Suppressor macrophage treated with lipopolysaccharide for 4 hours (primary cell): ENCODE data around the gene MAST4.
"Not testable (repeated sequence)": the region's sequence is repeated elsewhere in the genome, so short reads cannot be mapped to it uniquely, and the experiment has no call there.

Experiments
- DNase-seq: peaks from one replicate; pipeline ENCODE4 v3.0.0-alpha.2; 2020

The MAST4 gene

DNA sequence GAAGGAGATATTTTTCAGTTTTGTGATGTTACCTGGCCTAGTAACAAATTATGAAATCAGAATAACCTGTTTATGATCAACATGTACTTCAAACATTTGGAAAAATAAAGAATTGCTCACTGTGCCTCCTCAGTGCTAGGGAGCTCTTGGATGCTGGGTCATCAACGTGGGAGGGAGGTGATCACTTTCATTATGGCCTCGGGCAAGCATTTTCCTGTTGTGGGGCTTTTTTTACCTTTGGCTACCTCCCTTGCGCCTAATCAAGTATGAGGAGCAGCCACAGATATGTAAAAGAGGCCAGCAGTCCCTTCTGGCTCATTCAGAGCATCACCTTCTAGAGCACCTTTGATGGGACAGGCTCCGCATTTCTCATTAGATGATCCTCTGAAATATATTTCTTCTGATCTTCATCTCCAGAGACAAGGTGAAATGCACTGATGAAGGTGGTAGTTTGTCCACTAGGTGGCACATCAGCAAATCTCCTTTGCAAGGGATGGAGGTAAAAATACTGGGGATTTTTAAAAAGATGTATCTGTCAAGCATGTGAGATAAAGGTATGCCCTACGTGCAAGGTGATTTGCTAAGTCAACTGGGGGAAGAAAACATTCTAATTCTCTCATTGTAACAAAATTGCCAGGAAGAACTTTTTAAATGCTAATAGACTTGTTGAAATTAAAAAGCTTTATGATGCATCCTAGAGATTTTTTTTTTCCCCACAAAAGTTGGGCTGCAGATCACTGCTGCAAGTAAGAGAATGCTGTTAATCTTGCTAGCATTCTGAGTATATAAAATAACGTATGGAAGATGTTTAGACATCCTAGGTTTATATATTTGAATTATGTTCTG is 218.2 kb downstream of the MAST4 start:
- peak; percentile 56 for DNase-seq

DNA sequence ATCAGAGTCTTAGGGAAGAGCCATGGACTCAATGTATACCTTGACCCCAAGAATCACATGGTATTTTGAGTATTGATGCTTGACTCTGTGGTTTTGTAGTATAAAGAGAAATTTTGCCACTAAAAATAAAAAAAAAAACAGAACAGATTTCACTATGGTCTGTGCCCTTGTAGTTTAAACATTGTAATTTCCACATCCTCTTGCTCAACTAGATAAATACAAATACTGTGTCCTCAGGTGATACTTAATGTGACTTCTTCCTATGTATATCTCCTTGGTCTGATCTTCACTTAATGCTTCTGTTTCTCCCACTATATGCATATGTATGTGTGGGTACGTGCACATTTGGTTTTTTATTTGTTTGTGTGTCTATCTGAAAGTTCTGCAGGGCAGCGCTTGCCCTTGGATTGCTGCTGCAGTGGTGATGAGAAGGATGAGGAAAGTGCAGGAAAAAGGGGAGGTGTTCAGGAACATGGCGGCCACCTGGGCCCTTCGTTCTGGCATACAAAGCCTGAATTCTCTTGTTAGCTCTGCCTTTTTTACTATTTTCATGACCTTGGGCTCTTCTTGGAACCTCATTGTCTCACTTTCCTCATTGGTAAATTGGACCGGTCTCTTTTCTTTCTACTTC is 222.2 kb downstream of the MAST4 start:
- no peak for DNase-seq

DNA sequence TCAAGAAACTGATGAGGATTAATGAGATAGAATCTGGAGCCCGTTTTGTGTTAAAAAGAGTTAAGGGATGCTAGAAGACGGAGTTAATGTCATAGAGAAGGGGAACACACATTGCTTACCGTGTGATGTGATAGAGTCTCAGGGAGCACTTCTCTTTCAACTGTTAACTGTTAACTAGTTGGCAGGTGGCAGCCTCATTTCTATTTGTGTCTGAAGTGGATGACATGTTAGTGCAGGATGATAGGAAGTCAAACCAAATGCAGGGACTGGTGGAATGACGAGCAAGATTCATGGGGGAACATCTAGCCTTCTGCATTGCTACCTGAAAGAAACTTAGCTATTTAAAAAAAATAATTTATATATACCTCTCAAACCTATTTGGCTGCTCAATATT is 222.7 kb downstream of the MAST4 start:
- no peak for DNase-seq

DNA sequence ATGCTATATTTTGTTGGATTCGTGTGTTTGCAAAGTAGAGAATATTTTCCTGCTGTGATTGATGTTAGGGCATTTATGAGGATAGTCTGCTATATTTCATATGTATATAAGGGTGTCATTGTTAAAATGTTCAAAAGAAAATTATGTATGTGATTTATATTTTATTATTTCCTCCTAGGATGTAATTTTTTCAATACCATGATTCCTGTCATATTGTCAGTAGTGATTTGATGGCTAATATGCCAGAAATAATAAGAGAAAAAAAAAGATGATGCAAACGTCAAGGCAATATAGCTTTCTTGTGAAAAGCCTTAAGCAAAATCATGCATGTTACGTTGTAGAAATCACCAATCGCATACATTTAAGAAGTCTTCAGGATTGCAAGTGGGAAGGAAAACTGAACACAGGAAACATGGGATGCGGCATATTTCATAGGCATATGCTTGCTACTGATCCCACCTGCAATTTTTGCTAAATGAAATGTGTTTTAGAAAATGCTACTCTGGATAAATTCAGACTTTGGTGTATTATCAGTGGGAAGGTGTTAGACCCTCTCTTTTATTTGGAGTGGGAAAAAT is 224.5 kb downstream of the MAST4 start:
- no peak for DNase-seq

DNA sequence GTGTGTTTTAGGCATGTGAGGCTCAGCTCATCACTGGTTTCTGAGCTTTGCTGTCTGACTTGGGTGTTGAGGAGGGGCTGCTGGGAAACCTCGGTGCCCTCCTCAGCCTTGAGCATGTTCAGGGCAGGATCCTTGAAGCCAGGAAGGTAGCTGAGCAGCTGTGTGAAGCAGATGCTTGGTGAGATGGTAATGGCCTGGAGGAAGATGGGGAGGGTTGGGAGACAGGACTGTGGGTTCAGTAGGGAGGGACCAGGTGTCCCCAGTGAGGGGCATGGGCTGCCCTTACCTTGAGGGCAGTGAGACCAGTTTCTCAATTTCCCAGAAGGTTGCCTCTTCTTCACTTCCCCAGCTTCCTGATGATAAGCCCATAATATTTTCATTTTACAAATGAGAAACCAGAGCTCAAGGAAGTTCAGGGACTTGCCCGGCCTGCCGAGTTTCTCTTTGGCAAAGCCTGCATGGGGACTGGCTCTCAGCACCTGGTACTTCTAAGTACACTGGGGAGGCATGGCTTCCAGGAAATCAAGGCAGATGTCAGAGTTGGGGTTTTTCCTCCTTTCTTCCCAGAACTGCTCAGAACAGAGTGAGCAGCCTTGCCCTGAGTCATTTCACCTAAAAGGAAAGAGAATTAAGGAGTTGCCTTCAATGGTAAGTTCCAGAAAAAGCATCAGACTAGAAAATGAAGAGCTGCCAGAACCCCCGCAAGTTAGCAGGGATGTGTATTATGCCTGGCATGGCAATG is 225.7 kb downstream of the MAST4 start:
- DNase-seq = peak; percentile 76

DNA sequence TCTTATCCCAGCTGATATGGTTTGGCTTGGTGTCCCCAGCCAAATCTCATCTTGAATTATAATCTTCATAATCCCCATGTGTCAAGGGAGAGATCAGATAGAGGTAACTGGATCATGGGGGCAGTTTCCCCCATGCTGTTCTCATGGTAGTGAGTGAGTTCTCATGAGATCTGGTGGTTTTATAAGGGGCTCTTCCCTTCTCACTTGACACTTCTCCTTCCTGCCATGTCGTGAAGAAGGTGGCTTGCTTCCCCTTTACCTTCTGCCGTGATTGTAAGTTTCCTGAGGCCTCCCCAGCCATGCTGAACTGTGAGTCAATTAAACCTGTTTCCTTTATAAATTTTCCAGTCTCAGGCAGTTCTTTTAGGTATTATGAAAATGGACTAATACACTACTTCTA is 226.7 kb downstream of the MAST4 start:
- DNase-seq = not testable (repeated sequence)

DNA sequence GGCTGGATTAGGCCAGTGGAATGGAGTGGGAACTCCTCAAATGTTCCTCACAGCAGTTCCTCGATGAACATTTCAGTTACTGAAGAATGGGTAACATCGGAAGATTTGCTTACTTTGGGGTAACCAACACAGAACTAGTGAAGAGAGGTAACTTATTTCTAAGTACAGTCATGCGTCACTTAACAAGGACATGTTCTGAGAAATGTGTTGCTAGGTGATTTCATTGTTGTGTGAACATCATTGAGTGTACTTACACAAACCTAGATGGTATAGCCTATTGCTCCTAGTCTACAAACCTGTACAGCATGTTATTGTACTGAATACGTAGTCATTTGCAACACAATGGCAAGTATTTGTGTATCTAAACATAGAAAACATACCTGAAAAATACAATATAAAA is 228.3 kb downstream of the MAST4 start:
- no peak for DNase-seq

DNA sequence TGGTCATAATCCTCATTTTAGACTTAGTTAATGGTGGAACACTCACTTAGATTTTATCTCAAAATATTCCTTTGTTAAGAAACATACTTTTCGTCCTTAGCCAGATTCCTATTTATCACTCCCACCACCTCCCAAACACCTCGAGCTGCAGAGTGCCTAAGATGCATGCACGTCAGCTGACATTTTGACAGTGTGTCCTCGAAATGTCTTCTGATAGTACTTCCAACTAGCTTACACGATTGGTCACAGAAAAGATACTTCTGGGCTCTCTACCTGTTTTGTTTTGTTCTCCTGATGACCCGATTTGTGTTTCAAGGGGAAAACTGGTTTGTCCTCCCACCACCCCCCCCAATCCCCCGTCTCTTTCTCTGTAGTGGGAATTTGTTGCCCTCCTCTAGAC is 230.1 kb downstream of the MAST4 start:
- no peak for DNase-seq

DNA sequence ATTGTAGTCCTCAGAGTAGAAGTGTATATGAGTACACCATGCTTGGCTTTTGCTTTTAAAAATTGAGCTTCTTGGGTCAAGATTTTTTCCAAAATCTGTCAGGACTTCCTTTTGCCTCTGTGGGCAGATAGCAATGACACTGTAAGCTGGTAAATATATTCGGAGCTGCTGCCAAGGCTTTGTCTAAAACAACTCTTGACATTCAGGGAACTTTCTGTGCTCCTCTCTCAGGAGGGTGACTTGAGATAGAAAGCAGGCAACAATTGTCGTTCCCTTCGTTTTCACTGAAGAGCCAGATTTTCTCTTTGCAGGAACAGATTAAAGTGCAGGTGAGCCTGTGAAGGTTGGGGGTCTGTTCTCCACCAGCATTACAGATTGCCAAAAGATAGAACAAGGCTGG is 230.5 kb downstream of the MAST4 start:
- DNase-seq = no peak

DNA sequence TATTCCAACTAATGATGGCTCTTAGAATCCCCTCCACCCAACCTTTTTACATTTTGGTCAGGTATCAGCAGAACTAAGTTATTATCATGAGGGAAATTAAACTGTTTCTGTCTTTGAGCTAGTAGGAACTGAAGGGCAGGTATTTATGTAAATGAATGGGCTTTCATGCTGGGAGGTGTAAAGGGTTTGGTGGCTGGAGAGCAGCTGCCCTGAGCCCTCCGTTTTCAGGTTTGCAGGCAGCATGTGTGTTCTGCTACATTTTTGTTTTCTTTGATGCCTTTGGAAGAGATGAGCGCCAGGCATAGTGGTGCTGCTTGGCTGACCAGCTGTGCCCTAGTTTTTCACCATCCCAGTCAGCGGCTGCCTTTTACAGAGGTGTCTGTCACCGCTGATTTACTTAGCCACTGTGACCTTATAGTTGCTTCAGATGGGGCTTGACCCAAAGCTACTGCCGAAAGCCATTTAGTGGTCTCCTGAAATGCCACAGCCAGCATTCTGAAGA is 231.9 kb downstream of the MAST4 start:
- no peak for DNase-seq

DNA sequence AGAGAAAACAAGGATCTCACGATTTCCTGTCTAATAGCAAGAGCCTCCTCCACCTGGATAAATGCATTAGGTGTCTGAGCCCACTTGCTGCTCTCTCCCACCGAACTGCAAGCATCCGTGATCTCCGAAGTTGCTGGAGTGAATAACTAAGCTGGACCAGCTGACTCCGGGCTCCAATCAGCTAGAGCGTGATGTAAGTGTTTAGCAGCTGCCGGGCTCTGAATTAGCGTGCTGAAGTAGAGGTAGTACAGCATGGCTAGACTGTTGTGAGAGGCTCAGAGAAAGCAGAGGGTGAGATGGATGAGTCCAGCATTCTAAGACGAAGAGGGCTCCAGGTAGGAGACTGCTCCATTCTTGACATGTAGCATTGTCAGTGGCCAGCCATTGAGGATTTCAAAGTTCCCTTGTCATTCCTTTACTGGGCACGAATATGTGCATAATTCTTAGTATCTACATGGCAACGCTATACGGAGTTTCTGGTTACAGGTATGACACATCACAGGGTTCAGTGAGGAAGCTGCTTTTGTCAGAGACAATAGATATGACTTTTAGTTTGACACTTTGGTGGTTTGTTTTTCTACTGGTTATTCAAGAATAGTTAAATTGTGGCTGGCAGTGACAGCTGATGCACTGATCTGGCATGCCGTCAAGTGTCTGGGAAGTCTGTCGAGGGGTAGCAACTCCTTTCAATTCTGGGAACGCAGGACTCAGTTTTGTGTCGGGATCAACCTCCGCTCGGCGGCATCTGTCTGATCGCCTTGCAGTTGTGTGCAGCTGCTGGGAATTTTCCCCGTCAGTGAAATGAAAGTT is 232.6 kb downstream of the MAST4 start:
- peak; percentile 57 for DNase-seq

DNA sequence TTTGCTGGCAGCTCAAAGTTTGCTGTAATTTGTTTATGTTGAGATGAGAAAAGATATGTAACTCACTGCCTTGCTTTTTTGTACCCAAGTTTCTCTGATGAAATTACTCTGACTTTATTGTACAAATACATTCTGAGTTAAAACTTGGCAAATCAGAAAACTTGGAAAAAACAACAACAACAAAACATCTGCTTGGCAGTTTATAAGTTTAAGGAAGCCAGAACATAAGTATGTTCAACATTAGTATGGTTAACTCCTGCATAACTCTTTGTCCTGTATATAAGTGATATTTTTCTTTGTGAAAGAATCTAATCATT is 233.1 kb downstream of the MAST4 start:
- no peak for DNase-seq

DNA sequence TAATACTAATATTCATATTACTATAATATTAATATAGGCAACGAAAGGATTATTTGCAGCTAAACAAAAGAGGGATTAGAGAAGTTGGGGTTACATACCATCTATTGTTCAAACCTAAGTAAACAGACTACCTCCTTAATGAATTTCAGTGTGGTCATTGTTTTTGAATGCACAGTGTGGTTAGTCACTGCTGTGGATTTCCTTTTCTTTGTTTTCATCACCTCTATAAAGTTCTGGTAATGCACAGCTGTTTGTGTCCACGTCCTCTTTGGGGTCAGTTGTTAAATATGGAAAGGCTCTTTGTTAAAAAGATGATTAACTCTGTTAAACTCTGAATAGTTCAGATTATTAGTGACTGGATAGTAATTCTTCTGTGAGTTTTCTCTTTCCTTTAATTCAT is 233.6 kb downstream of the MAST4 start:
- DNase-seq = peak; percentile 36

DNA sequence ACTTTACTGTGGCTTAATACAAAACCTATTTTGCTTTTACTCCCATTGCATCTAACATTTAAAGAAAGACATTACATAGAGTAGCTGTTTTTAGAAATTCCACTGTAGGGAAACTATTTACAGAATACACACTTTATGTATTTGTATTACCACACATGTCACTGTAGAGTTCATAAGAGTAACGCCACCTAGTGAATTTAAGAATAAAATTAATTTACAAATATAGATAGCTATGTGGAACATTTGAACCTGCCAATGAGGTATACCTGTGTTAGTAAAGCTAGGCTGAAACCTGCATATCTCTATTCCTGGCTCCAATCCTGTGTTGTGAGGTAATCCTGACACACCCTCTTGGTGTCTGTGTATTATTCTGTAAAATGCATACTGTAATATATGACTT is 234.4 kb downstream of the MAST4 start:
- DNase-seq = no peak

DNA sequence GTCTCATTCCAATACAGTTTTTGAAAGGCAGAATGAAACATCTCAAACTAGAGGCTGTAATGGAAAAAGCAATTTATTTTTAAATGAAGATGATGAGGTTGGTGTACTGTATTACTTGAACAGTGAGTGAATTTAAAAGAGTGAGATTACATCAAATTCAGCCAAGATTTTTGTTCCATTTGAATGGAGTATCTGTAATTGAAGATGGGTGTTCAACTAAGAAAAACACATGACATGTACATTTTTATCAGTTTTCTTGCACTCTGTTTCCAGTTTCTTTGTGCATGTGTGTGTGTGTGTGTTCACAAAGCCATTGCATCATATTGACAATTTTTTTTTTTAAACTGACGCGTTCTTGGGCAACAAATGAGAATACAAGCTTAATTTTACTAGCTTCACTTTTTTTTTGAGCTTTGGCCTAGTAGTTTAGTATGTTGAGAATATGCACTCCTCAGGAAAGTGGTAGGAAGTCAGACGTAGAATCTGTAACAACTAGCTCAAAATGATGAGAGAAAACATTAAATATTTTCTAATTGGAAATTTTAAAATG is 243.5 kb downstream of the MAST4 start:
- DNase-seq = peak; percentile 39

DNA sequence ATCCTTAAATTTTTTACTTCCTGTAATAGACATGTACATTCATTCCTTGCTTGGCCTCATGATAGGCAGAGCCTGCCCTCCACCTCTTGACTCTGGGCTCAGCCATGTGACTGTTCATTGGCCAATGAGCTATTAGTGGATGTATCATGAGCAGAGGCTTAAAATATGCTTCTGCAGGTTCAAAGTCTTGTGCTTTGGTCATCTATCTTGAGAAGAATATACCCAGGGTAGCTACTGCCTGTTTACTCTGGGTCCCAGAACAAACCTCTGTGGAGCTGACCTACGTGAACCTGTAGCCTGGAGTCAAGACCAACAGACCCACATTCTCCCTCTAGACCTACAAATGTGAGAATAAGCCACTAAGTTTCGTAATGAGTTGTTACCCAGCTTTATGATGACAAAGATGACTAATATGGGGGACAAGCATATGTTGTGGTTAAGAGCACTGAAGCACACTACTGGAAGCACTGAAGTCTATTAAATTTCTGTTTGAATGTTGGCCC is 244.4 kb downstream of the MAST4 start:
- peak; percentile 78 for DNase-seq

DNA sequence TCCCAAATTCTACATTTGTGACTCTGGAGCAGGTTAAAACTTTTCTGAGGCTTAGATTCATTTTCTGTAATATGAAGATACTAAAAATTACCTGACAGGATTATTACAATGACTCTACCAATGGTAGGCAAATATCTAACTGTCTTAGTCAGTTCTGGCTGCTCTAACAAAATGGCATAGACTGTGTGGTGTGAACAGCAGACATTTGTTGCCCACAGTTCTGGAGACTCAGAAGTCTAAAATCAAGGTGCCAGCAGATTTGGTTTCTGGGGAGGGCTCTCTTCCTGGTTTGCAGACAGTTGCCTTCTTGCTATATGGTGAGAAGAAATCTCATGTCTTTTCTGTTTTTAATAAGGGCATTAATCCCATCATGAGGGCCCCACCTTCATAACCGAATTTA is 245.1 kb downstream of the MAST4 start:
- no peak for DNase-seq

DNA sequence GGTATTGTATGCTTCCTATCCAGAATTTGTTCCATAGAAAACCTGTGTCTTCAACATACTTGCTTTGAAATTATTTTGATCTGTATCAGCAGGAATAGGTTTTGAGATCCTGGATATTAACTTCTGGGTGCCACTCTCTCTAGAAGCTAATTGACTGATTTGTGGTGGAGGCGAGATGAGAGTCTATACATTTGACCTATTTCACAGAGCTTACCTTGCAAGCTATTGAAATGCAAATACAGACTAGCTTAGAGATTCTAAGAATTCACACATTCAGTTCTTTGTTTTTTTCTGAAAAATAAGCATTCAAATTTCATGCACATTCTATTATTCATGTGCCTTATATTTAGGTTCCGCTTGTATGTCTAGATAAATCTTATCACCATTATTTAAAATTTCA is 246.3 kb downstream of the MAST4 start:
- DNase-seq = no peak

DNA sequence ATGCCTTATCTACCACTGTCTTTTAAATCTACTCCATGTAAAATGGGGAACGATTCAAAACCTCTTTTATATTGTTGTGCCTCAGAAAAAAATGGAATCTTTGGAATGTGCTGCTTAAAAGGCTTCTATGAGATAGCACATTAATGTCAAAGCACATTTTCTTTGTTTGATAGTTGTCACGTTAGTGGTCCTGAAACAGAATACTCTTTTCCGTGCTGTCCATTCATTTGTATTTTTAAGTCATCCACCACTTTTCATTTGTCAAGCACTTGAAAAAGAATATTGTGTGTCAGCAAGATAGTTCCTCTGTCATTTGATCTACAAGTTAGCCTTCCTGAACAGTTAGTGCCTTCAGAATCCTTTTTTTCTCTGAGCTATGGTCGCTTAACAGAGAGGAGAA is 246.9 kb downstream of the MAST4 start:
- DNase-seq = no peak

DNA sequence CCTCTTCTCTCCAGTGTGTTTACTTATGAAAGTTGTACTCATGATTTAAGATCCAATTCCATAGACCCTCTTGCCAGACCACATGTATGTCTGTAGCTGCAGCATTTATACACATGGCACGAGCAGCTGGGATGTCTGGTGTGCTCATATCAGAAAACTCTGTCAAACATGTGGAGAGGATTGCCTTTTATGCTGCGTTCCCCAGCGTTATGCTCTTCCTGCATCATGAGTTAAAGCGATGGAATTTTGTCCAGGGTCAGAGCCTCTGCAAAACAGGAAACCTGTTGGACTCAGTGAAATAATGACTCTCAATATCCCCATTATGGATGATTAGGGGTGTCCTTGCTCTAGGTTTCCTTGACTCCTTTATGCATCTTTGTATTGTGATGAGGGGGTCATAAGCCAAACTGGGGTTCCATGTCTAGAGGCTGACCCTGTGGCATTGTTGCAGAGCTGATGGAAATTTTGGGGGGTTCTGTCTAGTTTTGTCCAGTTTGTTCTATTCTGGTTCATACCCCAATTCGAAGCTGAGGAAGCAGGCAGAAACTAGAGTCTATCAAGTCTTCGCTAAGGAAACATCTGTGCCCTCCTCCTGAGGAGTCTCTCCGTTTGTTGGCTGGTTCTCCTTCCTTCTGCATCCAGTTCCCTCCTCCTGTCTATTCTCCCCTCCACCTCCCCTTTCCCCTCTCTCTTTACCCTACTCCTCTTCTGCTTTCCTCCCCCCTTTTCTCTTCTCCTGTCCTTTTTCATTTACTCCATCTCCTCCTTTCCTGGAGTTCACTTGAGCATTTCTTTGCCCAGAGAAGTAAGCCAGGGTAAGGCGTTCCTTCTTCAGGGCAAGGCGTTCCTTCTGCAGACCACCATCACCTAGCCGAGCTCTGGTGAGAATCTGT is 252.8 kb downstream of the MAST4 start:
- no peak for DNase-seq

DNA sequence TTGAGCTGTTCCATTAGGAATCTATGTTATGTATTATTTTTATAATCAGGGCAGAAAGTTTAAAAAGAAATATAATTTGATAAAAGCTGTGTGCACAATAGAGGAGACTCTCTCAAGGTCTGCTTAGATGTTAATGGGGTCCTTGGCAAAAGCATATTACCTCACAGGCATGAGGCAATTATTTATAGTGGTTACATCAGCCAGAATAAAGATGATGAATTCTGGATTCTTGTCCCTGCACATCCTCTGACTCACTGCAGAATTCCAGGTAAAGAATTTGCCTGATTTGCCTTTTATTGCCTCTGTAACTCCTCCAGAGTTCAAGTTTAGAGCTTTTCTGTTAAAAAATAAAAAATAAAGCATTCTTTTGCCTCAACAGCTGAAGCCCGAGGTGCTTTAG is 253.6 kb downstream of the MAST4 start:
- no peak for DNase-seq
